GM19395 (cell line): ENCODE results near the gene CREB3.

Experiments used
- ATAC-seq: cut with Tn5 transposase; IDR thresholded peaks from one replicate; pipeline ENCODE4 v1.9.1; 2021; ENCODE audit warnings: mild to moderate bottlenecking, moderate library complexity; ENCODE audit not compliant: unreplicated experiment

CREB3 gene

DNA sequence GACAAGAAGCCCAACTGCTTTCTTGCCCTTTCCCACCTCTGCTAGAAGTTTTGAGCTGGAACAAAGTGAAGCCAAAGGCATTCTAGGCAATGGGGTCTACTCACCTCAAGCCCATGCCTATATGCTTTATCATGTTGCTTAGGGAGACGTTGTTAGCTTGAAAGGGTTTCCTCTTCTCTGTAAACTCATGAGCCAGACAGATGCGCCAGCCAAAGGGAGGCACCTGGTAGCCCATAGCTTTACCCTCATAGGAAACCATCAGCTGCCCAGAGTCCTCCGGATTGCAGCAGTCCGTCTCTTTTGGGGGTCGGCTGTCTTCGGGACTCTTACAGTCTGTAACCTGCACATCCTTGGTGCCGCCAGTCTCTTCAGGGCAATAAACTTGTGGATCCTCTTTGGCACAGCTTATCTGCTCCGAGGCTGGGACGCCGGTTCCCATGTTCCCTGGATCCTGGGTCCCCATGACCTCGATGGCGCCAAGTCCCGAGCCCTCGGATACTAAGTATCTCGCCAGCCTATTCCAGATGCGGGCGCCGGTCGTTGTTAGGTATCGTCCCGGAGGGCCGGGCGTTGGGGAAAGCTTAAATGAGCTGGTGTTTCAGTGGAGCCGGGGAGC is 15.9 kb downstream of the CREB3 start:
- no peak for ATAC-seq

DNA sequence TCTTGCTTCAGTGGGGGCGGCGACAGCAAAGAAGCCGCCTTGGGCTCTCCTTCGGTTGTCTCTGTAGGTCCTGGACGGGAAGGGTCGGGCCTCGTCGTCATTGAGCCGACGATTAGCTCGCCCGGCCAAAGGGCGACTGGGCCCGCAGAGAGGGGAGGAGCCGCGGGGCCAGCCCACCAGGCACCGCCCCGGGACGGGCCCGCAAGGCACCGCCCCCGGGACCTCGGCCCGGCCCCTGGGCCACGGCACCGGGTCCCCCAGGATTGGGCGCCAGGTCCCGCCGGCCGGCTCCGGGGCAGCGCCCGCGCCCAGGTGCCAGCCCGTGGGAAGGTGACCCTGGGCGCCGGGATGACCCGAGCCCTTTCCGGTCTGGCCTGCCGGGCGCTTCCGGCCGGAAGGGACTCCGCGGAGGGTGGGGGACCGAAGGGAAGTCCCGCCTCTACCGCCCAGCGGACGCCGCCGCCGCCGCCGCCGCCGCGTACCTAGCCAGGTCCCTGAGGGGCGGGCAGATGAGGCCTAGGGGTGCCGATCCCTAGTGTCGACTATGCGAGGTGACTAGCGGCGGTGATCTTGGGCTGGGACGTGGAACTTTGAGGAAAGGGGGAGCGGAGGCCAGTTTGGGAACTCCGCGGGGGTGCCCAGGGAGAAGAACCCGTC is 16.5 kb downstream of the CREB3 start, which contains the start of the genes GBA2 and RGP1:
Gene GBA2, minus strand, starts transcription at position 371 of the 657 bp plus-strand sequence. CDS start 524 bp downstream, outside the sequence.
Gene RGP1, plus strand, starts transcription at position 430 of the 657 bp plus-strand sequence. CDS start 469 bp downstream, outside the sequence.
- ATAC-seq, result peak; percentile 78

DNA sequence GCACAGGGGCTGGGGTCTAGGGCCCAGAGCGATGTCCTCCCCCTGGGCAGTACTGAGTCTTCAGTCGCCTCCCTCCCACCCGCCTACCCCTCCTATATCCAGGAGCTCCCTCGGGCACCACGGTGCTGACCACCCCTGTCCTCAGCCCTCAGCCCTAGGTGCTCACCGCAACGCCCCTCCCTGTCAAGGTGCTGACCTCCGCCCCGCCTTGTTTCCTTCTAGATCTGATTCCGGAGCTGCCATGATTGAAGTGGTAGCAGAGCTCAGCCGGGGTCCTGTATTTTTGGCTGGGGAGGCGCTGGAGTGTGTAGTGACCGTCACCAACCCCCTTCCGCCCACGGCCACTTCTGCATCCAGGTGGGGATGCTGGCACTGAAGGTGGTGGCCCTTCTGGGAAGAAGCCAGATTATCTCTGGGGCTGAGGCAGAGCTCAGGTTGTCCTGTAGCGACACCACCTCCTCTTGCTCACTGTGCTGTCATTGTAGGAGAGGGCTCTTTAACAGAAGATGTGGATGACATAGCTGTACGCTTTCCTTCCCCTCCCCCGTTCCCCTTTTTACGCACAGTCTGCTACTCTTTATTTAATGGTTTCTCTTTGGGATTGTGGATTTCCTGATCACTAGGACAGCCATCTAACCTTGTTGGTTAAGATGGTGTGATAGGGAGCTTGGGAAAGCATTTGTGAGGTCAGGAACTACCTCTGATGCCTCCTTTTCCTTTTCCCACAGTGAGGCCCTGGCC is 17.2 kb downstream of the CREB3 start:
- ATAC-seq, result peak; percentile 49

DNA sequence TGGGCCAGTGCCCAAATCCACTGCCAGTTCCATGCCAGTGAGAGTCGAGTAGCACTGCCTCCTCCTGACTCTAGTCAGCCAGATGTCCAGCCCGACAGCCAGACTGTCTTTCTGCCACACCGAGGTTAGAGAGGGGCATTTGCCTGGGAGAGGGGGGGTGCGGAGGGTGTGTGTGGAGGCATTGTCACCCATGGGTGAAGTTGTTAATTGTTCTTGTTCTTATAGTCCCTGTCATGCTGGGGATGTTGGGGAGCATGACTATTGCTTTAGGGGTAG is 17.7 kb downstream of the CREB3 start:
- ATAC-seq, result no peak

DNA sequence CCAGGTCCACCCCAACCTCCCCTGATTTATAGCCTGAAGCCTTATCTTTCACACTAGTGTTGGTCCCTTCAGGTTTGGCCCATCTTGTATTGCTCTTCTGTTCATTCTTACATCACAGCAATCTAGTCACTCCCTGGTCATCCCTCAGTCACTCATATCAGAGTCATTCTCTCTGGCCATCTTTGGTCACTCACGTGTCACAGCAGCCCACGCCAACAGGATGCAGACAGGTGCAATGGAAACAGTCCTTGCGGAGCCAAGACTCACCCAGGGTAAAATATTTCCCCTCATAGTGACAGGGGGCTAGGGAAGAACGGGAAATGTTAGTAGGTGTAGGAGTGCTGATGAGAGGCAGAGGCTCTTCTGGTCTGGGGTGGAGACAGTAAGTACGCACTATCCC is 21.0 kb downstream of the CREB3 start:
- ATAC-seq, result no peak

DNA sequence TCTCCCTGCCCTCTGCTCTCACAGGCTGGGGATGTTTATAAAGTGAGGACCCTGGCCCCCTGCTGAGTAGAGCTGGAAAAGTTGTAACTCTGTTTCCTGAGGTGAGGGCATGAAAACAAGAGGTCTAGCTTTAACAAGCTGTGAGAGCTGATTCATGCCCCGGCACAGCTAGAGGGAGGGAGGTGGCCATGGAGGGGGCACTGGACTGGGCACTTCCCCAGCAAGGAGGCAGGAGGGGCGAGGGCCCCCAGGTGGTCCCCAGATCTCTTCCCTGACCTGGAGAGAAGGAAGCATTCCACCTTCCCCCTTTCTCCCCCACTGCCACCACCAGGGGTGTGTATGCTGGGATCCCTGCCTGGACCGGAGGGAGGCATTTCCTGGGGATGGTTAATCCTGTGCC is 21.8 kb downstream of the CREB3 start, which contains the start of gene MSMP:
Gene MSMP, minus strand, starts transcription at position 13 of the 400 bp plus-strand sequence. CDS start 147 bp downstream, outside the sequence.
- ATAC-seq, result no peak

DNA sequence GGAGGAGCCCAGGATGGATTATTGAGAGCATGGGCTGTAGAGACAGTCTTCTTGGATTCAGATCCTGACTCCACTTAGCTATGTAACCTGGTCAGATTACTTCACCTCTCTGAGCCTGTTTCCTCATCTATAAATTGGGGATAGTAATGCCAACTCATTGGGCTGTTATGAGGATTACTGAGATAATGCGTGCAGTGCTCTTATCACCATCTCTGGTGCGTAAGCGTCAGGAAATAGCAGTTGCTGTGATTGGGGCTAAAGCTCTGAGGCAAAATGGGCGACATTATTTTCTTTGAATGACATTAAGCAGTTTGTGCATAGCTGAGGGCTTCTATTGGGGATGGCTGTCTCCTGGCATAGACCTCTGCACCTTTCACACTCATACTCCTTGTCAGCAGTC is 22.6 kb downstream of the CREB3 start:
- no peak for ATAC-seq

DNA sequence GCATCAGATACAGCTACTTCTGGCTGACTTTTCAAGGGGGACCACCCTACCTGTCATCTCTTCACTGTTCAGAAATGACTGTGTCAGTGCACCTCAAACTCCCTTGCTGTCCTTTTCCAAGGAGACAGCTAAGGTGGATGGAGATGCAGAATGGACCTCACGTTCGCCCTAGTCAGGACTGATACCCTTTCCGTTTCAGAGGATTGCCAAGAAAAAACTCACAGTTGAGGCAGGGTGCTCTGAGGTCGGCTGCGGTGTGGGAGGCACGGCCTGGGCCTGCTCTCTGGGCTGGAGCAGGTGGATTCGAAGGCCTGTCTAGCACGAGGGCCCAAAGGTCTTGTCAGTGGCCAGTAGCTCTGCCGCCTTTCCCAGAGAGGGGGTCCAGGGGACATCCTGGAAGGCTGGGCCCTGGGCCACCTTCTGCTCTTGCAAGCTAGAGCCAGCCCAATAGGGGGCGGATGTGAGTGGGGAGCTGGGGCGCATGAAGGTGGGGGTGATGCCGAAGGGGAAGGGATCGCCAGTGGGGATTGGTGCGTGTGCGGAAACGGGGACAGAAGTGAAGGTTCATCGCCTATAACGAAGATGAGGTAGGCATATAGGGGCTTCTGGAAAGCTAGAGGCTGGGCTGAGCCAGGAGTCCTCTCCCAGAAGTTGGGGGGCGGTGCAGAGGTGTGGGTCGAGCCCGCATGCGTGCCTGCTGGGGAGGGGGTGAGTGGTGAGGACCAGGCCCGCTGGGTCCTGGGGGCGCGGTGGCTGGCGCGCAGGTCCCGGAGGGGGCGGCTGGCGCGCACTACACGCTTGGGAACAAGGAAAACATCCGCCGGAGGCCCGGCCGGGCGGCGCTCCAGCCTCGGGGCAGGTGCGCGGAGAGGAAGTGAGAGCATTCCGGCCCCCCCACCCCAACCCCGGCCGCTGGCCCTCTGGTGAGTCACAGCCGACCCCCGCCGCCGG is 24.1 kb downstream of the CREB3 start:
- ATAC-seq, result peak; percentile 65

DNA sequence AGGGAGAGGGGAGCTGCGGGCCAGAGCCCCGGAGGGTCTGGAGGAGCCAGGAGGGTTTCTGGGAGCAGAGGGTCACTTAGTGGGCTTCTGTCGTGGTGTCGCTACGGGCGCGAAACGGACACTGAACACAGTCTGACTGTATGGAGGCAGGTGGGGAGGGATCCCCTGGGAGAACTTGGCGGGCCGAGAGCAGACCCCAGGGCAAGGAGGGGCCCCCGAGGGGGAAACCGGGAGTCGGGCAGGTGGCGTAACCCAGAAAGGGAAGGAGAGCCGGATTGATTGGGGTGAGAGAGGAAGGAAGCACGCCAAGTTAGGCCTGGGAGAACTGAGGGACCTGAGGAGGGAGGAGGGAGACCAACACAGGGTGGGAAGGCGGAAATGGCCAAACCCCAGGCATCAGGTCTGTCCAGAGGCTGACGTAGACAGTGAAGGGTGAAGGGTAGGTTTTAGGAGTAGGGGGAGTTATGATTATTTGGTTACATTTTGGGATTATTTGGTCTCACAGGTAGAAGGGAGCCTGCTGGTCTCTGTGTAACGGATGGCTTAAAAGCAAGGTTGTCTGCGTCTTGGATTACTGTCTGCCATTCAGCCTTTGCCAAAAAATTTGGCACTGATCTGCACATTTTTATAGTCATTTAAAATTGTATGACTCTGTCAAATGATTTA is 24.9 kb downstream of the CREB3 start:
- ATAC-seq, result peak; percentile 52

DNA sequence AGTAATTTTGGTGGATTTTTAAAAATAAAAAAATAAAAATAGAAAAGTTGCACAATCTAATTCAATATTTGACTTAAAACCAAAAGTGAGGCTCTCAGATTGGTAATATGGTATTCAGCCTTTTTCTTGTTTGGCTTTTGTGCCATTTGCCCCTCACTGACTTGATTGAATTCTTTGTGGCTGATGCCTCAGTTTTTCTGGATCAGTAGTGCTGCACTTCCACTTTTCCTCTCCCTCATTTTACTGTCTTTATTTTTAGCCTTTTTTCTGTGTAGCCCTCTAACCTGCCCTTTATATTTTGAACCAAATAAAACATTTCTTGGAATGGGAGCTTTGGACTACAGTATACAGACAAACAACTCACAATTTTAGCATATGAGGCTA is 25.4 kb downstream of the CREB3 start:
- no peak for ATAC-seq

DNA sequence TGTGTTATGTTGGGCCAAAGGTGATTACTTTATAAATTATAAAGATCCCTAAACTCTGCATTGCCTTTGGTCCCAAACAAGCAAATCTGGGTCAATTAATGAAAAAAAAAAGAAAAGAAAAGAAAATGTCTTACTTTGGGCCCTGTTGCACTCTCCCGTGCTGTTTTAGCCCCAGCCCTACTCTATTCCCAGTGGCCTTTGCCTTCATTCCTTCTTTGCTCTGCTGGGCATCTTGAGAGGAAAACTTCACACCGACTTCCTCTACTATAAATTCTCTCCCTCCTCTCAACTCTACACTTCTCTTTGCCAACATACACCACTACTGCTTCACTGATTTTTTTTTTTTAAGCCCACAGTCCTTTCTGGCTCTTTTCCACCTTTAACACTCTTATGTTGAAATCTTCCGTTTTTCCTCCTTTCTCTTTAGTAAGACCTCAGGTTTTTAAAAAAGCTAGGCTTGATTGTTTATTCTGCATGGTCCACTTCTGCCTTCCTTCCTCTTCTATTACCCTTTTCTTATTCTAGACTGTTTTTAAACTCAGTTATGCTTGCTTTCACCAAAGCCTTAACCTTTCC is 26.1 kb downstream of the CREB3 start:
- no peak for ATAC-seq

DNA sequence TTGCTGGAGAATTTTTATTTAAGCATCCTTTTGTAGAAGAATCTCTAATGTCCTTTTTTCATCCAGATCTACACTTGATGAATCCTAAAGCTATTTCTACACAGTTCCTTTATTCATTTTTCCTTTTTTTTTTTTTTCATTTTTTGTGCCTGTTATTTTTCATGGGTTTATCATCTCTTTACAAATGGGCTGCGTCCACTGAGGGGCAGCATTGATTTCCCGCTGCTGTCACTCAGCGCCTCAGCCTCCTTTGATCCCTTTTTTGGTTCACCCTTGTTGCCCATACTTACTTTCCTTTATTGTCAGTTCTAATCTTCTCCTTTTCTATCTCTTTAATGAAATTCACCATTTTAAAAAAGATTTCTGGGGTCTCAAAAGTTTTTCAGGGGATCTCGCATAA is 27.3 kb downstream of the CREB3 start:
- ATAC-seq, result no peak

DNA sequence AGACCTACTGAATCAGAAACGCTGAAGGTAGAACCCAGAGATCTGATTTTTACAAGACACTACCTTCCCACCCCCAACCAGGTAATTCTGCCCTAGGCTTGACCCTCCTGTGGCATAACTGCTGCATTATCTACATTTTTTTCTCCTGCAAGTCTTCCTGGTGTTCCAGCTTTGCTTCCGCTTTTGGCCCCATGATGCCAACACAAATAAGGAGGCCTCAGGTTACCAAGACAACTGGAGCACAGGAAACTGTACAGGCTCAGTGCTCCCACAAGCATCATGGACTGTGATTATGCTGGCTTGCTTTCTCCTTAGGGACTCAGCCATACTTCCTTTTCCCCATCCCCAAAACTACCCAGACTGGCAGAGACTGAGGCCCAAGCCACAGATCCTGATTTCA is 28.2 kb downstream of the CREB3 start:
- ATAC-seq, result no peak

DNA sequence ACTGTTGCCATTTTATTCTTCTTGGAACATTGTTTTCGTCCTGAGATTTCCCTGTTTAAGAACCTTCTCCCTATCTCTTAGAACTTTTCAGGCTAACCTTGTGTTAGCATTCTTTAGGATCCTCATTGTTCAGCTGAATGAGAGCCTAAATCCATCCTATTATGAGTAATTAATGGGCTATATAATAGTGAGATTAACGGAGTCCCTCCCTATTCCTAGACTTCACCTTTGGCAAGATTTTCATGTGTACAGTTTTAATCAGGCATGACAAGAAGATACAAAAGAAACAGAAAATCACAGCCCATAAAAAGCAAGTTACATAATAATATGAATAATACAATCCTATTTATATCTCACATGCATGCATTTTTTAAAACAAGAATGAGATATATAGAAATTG is 30.7 kb downstream of the CREB3 start:
- ATAC-seq, result no peak

DNA sequence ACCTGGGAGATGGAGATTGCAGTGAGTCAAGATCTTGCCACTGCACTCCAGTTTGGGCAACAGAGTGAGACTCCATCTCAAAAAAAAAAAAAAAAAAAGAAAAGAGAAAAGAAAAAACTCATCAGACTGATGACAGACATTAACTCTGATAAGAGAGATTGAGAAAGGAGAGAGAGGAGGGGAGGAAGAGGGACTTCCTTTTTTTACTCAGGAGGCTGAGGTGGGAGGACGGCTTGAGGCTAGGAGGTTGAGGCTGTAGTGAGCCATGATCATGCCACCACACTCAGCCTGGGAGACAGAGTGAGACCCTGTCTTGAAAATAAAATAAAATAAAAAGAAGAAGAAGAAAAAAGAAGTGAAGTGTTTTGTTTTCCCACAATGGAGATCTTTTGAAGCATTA is 31.3 kb downstream of the CREB3 start:
- no peak for ATAC-seq

DNA sequence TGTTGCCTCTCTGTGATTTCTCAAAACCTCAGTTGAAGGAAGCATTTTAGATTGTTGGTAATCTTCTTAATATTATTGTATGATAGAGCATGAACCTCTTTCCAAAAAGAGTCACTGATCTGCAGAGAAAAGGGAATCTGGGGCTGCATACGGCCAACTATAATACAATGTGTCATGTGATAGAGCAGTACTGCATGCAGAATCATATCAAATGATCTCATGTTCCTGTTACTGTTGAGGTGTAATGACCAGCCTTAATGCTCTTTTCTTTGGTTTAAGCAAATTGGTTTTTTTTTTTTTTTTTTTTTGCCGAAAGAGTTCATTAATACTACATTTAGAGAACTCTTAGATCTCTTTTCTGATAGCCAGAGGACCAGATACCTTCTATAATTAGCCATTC is 34.5 kb downstream of the CREB3 start:
- ATAC-seq, result no peak

DNA sequence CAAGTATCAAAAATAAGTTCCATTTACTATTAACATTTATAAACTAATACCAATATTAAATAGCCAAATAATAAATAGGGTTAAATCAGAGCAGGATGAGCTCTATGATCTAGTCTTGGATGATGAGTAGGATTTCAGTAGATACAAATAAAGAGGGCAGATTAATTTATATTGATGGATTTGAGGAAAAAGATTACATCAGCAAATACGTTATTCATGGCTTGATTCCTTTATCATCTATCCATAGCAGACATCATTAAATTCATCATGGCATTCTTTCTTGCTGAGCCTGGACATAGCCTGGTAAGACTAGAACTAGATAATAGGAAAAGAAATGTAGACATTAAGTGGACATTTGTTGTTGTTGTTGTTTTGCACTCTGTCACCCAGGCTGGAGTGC is 35.0 kb downstream of the CREB3 start:
- ATAC-seq, result no peak

DNA sequence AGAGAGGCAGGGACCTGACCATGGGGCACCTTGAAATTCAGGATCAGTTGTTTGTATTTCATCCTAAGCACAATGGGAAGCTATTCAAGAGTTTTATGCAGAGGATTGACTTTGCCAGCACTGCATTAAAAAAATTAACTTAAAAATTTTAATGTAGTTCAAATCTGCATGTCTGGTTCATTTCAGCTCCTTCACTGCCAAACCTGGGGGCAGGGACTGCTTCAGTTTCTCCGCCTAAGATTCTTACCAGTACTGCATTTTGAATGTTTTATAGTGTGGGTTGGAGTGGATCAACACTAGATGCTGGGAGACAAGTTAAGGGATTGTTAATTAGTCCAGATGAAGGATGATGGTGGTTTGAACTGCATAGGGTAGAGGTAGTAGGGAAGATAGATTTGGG is 37.3 kb downstream of the CREB3 start:
- ATAC-seq, result no peak

DNA sequence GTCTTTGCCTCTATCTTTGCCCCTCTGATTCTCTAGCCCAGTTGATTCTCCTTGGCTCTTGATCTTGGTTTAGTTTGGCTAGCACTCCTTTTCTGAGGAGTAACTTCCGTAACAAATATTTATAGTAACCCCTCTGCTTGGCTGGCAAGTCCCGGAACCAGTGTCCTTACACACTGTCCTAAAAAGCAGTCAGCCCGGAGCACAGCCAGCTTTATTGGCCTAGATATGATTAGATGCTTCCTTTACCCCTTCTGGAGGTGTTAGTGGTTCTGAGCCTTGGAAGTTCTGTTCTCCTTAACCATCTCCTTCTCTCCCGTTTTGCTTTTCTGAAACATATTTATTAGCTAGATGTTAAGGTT is 38.6 kb downstream of the CREB3 start:
- ATAC-seq, result no peak

DNA sequence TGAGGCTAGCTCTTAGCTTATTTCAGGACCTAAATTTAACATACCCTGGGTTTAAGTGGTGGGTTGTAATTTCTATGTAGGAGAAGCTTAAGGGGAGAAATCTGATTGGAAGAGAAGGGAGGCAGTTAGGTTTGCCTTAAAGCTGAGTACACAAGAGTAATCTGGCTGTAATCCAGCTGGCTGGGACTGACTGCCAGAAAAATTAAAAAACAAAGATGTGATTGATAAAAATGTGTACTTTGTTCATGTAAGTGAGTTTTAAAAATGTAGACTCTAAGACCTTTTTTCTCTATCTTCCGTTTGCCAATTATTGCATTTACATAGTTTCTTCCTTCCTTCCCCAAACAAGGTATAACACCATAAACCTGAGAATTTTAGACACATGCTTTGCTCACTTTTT is 39.1 kb downstream of the CREB3 start:
- ATAC-seq, result no peak
